Measurements from ENCODE around the gene ALKBH7. TPM values are rescaled to one million over a fixed set of nuclear protein-coding genes. Genes with fewer than 3 reads are reported as not detected.

ALKBH7 gene
- total RNA-seq, 1 experiment from 2014 or later, result 27.2 TPM

GRCh38 chr19:6392221-6393073 lies 19.9 kb downstream of the ALKBH7 start:
- TSS peak; percentile 78 for BruUV-seq (replicated peaks)
- H3K4me1 Mint-ChIP-seq (ENCODE audit: low read depth, unreplicated experiment), result peaks cover 16% of the 10 kb centered on the region
- CTCF ChIA-PET, result no interaction called here
- no peaks in the 10 kb centered on the region for H3K9me3 Mint-ChIP-seq (ENCODE audit: low read depth, unreplicated experiment)
- no peak for TF ChIP-seq CTCF (IDR thresholded peaks at IDR 0.05; ENCODE audit: unreplicated experiment)
- peak overlapping the region; percentile 94 for H3K27ac Mint-ChIP-seq (ENCODE audit: unreplicated experiment)
- no peaks in the 10 kb centered on the region for H3K27me3 Mint-ChIP-seq (ENCODE audit: unreplicated experiment)
- H3K36me3 Mint-ChIP-seq (ENCODE audit: insufficient read depth, unreplicated experiment), result peaks cover 43% of the 10 kb centered on the region
- H3K4me3 Mint-ChIP-seq (ENCODE audit: low read depth, unreplicated experiment), result peak overlapping the region; percentile 86
- DNase-seq, result no peak
- intact Hi-C loops (cut with micrococcal nuclease; ENCODE audit: unreplicated experiment), result no loop called here

- no peaks in the 10 kb centered on the region for H3K27me3 Mint-ChIP-seq (ENCODE audit: unreplicated experiment)
- no TSS peak for BruUV-seq (replicated peaks)
- intact Hi-C loops (cut with micrococcal nuclease; ENCODE audit: unreplicated experiment), result no loop called here
- CTCF ChIA-PET, result interaction anchor here (1.0 kb wide), 1 partner anchor 224 kb away, joined by 3 read pairs; no protein-coding TSS in a partner anchor
- H3K36me3 Mint-ChIP-seq (ENCODE audit: insufficient read depth, unreplicated experiment), result peaks cover 37% of the 10 kb centered on the region
- no peak for TF ChIP-seq CTCF (IDR thresholded peaks at IDR 0.05; ENCODE audit: unreplicated experiment)
- H3K4me1 Mint-ChIP-seq (ENCODE audit: low read depth, unreplicated experiment), result peaks cover 16% of the 10 kb centered on the region
- DNase-seq, result peak; percentile 87
- no peaks in the 10 kb centered on the region for H3K9me3 Mint-ChIP-seq (ENCODE audit: low read depth, unreplicated experiment)
- peak within 1 kb of the TSS; percentile 86 for H3K4me3 Mint-ChIP-seq (ENCODE audit: low read depth, unreplicated experiment)
- peak within 1 kb of the TSS; percentile 94 for H3K27ac Mint-ChIP-seq (ENCODE audit: unreplicated experiment)
These were observed 20.7 kb downstream of the ALKBH7 start, which contains the start of gene GTF2F1 for GRCh38 chr19:6393074-6393982. GTF2F1 (minus strand) TSS chr19:6393164; CDS start chr19:6392995, 169 bp downstream.

GRCh38 chr19:6393983-6394412 lies 21.4 kb downstream of the ALKBH7 start:
- intact Hi-C loops (cut with micrococcal nuclease; ENCODE audit: unreplicated experiment), result no loop called here
- no TSS peak for BruUV-seq (replicated peaks)
- CTCF ChIA-PET, result interaction anchor here (1.0 kb wide), 1 partner anchor 225 kb away, joined by 3 read pairs; no protein-coding TSS in a partner anchor

More at GRCh38 chr19:6393983-6394412, 21.4 kb downstream of the ALKBH7 start:
- no peak for TF ChIP-seq CTCF (IDR thresholded peaks at IDR 0.05; ENCODE audit: unreplicated experiment)
- H3K9me3 Mint-ChIP-seq (ENCODE audit: low read depth, unreplicated experiment), result no peaks in the 10 kb centered on the region
- peaks cover 16% of the 10 kb centered on the region for H3K4me1 Mint-ChIP-seq (ENCODE audit: low read depth, unreplicated experiment)
- no peaks in the 10 kb centered on the region for H3K27me3 Mint-ChIP-seq (ENCODE audit: unreplicated experiment)
- DNase-seq, result no peak
- peak overlapping the region; percentile 94 for H3K27ac Mint-ChIP-seq (ENCODE audit: unreplicated experiment)
- peaks cover 34% of the 10 kb centered on the region for H3K36me3 Mint-ChIP-seq (ENCODE audit: insufficient read depth, unreplicated experiment)
- peak overlapping the region; percentile 86 for H3K4me3 Mint-ChIP-seq (ENCODE audit: low read depth, unreplicated experiment)
